ENCODE results near the gene REXO4. TPM values are rescaled to one million over a fixed set of nuclear protein-coding genes. Genes with fewer than 3 reads are reported as not detected.

REXO4 gene
- total and polyA plus RNA-seq, 2 donors (not counting 1 experiment from before 2014, with no cell fraction given) = 25.0 to 37.1 TPM

GRCh38 chr9:133405508-133406438 lies 12.0 kb downstream of the REXO4 start:
- Mint-ChIP-seq H3K27me3 (no peaks in the 10 kb centered on the region), H3K9me3 (ENCODE audit: insufficient read depth) (no peaks in the 10 kb centered on the region), H3K4me1 (peaks cover 2% of the 10 kb centered on the region), H3K27ac (no peak overlapping the region), H3K4me3 (no peak overlapping the region)
- CTCF ChIA-PET = interaction anchor here (0.6 to 4.8 kb wide), 6 partner anchors 12 to 219 kb away, joined by 3 to 34 read pairs (median 4); partner anchors contain the start of genes CACFD1 and REXO4
- Histone ChIP-seq H3K4me3 (ENCODE audit: control extremely low read depth in 1 of 5, extremely low read depth in 1 of 5, insufficient read depth in 1 of 5, low read depth in 2 of 5, low read length in 4 of 5) (no peak overlapping the region), H3K36me3 (replicated peaks in 1 of 2; ENCODE audit: control extremely low read depth in 1 of 2, control insufficient read depth in 1 of 2, extremely low read depth in 1 of 2, insufficient read depth in 2 of 2, low read length in 1 of 2) (peaks cover 0 to 58% of the 10 kb centered on the region in 2 experiments), H3K9ac (ENCODE audit: low read length) (no peak overlapping the region), H3K4me1 (ENCODE audit: control insufficient read depth in 2 of 2, insufficient read depth in 2 of 2, low read length in 2 of 2) (peaks cover 0 to 2% of the 10 kb centered on the region in 2 donors), H4K20me1 (ENCODE audit: control insufficient read depth, insufficient read depth, low read length, poor library complexity, severe bottlenecking) (peaks cover 42% of the 10 kb centered on the region), H2AFZ (ENCODE audit: insufficient read depth, low read depth, low read length, poor library complexity, severe bottlenecking) (no peak overlapping the region), H3K79me2 (ENCODE audit: control insufficient read depth, insufficient read depth, low read length) (peaks cover 5% of the 10 kb centered on the region), H3K9me3 (ENCODE audit: control extremely low read depth in 1 of 3, control insufficient read depth in 2 of 3, insufficient read depth in 1 of 3, low read length in 2 of 3) (no peaks in the 10 kb centered on the region), H3K27ac (ENCODE audit: low read length in 2 of 2) (no peak overlapping the region), H3K27me3 (replicated peaks in 1 of 4; ENCODE audit: control extremely low read depth in 1 of 4, control insufficient read depth in 3 of 4, insufficient read depth in 4 of 4, low read length in 3 of 4) (no peaks in the 10 kb centered on the region), H3K4me2 (replicated peaks; ENCODE audit: low read depth, low read length, poor library complexity, severe bottlenecking) (no peak overlapping the region)
- intact Hi-C loops (cut with micrococcal nuclease) = loop anchor here (1.0 to 2.0 kb wide), 3 partner anchors 55 to 81 kb away; partner anchors contain the start of gene SLC2A6
- DNase-seq (no peak), ATAC-seq (ENCODE audit: low read depth) (no peak)
- 91% methylated on average over 10 of the region's 19 CpGs for WGBS (ENCODE audit: insufficient coverage)
- no peak for TF ChIP-seq EZH2 (IDR thresholded peaks at IDR 0.05; ENCODE audit: borderline replicate concordance, insufficient read depth, low read depth, low read length, poor library complexity, severe bottlenecking)
- TF ChIP-seq, protein P1, sequence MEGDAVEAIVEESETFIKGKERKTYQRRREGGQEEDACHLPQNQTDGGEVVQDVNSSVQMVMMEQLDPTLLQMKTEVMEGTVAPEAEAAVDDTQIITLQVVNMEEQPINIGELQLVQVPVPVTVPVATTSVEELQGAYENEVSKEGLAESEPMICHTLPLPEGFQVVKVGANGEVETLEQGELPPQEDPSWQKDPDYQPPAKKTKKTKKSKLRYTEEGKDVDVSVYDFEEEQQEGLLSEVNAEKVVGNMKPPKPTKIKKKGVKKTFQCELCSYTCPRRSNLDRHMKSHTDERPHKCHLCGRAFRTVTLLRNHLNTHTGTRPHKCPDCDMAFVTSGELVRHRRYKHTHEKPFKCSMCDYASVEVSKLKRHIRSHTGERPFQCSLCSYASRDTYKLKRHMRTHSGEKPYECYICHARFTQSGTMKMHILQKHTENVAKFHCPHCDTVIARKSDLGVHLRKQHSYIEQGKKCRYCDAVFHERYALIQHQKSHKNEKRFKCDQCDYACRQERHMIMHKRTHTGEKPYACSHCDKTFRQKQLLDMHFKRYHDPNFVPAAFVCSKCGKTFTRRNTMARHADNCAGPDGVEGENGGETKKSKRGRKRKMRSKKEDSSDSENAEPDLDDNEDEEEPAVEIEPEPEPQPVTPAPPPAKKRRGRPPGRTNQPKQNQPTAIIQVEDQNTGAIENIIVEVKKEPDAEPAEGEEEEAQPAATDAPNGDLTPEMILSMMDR (IDR thresholded peaks at IDR 0.05) = no peak
- POLR2A ChIA-PET = no interaction called here
